ENCODE measurements around the gene TFF2. TPM values are rescaled to one million over a fixed set of nuclear protein-coding genes. Genes with fewer than 3 reads are reported as not detected.

TFF2 gene
- total and polyA plus RNA-seq, 10 donors, result 0.14 TPM; not detected in 9

DNA sequence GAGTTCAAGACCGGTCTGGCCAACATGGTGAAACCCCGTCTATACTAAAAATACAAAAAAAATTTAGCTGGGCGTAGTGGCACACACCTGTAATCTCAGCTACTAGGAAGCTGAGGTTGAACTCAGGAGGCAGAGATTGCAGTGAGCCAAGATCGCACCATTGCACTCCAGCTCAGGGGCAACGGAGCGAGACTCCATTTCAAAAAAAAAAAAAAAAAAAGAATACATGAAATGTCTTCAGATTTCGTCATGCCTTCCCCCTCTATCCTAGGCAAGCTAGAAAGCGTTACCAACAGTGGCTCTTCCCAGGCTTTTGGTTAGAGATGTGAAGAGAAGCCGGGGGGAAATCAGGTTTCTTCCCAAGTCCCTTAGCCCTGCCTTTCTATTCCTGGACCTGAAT, 11.9 kb upstream of the TFF2 start:
- no peak overlapping the region for H3K4me3 ChIP-seq
- intact Hi-C loops (cut with DNase I; ENCODE audit: low total_unique reads), result no loop called here
- H3K27ac ChIP-seq, result no peak overlapping the region
- no peak for DNase-seq
- peaks cover 0 to 8% (median 5%) of the 10 kb centered on the region in 8 donors for H3K9me3 ChIP-seq
- peaks cover 0 to 70% (median 0%) of the 10 kb centered on the region in 7 donors for H3K27me3 ChIP-seq (replicated peaks in 1 of 7)
- no peak for TF ChIP-seq POLR2AphosphoS5 (IDR thresholded peaks at IDR 0.05)
- H3K36me3 ChIP-seq, result no peaks in the 10 kb centered on the region
- 57 to 73% (median 62%) methylated on average over 9 of the region's 9 CpGs for WGBS, 5 donors
- no peaks in the 10 kb centered on the region for H3K4me1 ChIP-seq

- Histone ChIP-seq H3K4me3 (no peak overlapping the region), H3K4me1 (no peaks in the 10 kb centered on the region), H3K9me3 (peaks cover 0 to 10% (median 7%) of the 10 kb centered on the region in 8 donors), H3K27me3 (replicated peaks in 1 of 7) (peaks cover 0 to 71% (median 0%) of the 10 kb centered on the region in 7 donors), H3K36me3 (no peaks in the 10 kb centered on the region), H3K27ac (no peak overlapping the region)
- WGBS, 5 donors, result 77 to 89% (median 84%) methylated on average over 12 of the region's 12 CpGs
- DNase-seq, result no peak
- no peak for TF ChIP-seq CTCF (IDR thresholded peaks at IDR 0.05 in 8 of 11, conservative IDR thresholded peaks at IDR 0.05 in 3 of 11)
- TF ChIP-seq POLR2A (IDR thresholded peaks at IDR 0.05), result no peak
- intact Hi-C loops (cut with DNase I; ENCODE audit: low total_unique reads), result no loop called here
Observed at GRCh38 chr21:42362198-42362597, 11.4 kb upstream of the TFF2 start.

GRCh38 chr21:42361286-42361685, 10.5 kb upstream of the TFF2 start:
- no peak overlapping the region for H3K4me3 ChIP-seq
- H3K36me3 ChIP-seq, result no peaks in the 10 kb centered on the region
- WGBS, 5 donors, result 48 to 68% (median 57%) methylated on average over 7 of the region's 7 CpGs
- H3K27me3 ChIP-seq (replicated peaks in 1 of 7), result peaks cover 0 to 77% (median 0%) of the 10 kb centered on the region in 7 donors
- intact Hi-C loops (cut with DNase I; ENCODE audit: low total_unique reads), result no loop called here
- H3K4me1 ChIP-seq, result no peaks in the 10 kb centered on the region
- no peak overlapping the region for H3K27ac ChIP-seq
- peaks cover 0 to 17% (median 12%) of the 10 kb centered on the region in 8 donors for H3K9me3 ChIP-seq
- peak; percentile 27 for DNase-seq
- TF ChIP-seq POLR2AphosphoS5 (IDR thresholded peaks at IDR 0.05) (no peak), CTCF (IDR thresholded peaks at IDR 0.05 in 8 of 11, conservative IDR thresholded peaks at IDR 0.05 in 3 of 11) (no peak)

DNA sequence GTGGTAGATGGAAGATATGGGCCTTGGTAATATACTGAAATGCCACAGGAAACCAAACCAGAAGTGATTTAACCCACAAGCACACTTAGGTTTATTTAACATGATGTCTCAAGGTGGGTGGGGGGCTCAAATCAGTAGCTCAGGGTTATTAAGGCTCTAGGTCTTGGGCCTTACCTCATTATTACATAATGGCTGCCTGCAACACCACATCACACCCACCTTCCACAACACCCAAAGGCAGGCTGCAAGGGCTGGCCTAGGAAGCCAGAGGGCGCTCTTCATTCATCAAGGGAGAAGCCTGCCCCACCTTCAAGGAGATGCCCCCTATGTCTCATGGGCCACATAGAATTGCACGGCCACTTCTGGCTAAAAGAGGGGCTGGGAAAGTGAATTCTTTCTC, 9.5 kb upstream of the TFF2 start:
- peak; percentile 31 for DNase-seq

More for the DNA sequence above, 9.5 kb upstream of the TFF2 start:
- no peak for TF ChIP-seq POLR2AphosphoS5 (IDR thresholded peaks at IDR 0.05)
- peak in 1 of 11 experiments; percentile 17 for TF ChIP-seq CTCF (IDR thresholded peaks at IDR 0.05 in 8 of 11, conservative IDR thresholded peaks at IDR 0.05 in 3 of 11)
- TF ChIP-seq POLR2A (IDR thresholded peaks at IDR 0.05), result no peak
- H3K9me3 ChIP-seq, result peaks cover 0 to 27% (median 22%) of the 10 kb centered on the region in 8 donors
- no peaks in the 10 kb centered on the region for H3K36me3 ChIP-seq
- no peak overlapping the region for H3K27ac ChIP-seq
- intact Hi-C loops (cut with DNase I; ENCODE audit: low total_unique reads), result no loop called here
- WGBS, 5 donors, result 58 to 77% (median 65%) methylated on average over 2 of the region's 2 CpGs
- peaks cover 0 to 73% (median 0%) of the 10 kb centered on the region in 7 donors for H3K27me3 ChIP-seq (replicated peaks in 1 of 7)
- H3K4me1 ChIP-seq, result no peaks in the 10 kb centered on the region
- H3K4me3 ChIP-seq, result no peak overlapping the region

Measured in spleen (tissue), 11 donors.